Measurements from ENCODE around the gene LEFTY2.

DNA sequence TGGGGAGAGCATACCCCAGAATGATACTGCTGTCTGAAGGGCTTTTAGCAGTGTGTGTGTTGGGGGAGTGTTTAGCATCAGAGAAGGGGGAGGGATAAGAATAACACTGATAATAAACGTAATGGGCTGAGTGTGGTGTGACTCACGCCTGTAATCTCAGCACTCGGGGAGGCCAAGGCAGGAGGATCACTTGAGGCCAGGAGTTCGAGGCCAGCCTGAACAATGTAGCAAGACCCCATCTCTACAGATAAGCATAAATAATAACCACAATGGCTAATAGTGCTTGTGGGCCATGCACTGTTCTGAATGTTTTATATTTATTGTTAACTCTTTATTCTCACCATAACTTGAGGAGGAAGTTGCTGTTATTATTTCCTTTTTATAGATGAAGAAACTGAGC, 2.6 kb upstream of the LEFTY2 start:
- TF ChIP-seq, protein P1, sequence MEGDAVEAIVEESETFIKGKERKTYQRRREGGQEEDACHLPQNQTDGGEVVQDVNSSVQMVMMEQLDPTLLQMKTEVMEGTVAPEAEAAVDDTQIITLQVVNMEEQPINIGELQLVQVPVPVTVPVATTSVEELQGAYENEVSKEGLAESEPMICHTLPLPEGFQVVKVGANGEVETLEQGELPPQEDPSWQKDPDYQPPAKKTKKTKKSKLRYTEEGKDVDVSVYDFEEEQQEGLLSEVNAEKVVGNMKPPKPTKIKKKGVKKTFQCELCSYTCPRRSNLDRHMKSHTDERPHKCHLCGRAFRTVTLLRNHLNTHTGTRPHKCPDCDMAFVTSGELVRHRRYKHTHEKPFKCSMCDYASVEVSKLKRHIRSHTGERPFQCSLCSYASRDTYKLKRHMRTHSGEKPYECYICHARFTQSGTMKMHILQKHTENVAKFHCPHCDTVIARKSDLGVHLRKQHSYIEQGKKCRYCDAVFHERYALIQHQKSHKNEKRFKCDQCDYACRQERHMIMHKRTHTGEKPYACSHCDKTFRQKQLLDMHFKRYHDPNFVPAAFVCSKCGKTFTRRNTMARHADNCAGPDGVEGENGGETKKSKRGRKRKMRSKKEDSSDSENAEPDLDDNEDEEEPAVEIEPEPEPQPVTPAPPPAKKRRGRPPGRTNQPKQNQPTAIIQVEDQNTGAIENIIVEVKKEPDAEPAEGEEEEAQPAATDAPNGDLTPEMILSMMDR (IDR thresholded peaks at IDR 0.05; ENCODE audit: insufficient read depth, low read length): no peak
- TF ChIP-seq, protein P2, sequence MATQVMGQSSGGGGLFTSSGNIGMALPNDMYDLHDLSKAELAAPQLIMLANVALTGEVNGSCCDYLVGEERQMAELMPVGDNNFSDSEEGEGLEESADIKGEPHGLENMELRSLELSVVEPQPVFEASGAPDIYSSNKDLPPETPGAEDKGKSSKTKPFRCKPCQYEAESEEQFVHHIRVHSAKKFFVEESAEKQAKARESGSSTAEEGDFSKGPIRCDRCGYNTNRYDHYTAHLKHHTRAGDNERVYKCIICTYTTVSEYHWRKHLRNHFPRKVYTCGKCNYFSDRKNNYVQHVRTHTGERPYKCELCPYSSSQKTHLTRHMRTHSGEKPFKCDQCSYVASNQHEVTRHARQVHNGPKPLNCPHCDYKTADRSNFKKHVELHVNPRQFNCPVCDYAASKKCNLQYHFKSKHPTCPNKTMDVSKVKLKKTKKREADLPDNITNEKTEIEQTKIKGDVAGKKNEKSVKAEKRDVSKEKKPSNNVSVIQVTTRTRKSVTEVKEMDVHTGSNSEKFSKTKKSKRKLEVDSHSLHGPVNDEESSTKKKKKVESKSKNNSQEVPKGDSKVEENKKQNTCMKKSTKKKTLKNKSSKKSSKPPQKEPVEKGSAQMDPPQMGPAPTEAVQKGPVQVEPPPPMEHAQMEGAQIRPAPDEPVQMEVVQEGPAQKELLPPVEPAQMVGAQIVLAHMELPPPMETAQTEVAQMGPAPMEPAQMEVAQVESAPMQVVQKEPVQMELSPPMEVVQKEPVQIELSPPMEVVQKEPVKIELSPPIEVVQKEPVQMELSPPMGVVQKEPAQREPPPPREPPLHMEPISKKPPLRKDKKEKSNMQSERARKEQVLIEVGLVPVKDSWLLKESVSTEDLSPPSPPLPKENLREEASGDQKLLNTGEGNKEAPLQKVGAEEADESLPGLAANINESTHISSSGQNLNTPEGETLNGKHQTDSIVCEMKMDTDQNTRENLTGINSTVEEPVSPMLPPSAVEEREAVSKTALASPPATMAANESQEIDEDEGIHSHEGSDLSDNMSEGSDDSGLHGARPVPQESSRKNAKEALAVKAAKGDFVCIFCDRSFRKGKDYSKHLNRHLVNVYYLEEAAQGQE (IDR thresholded peaks at IDR 0.05; ENCODE audit: insufficient replicate concordance, low read depth): no peak
- TF ChIP-seq POLR2AphosphoS5 (IDR thresholded peaks at IDR 0.05; ENCODE audit: low read depth): no peak
- no peak for TF ChIP-seq SPI1 (IDR thresholded peaks at IDR 0.05; ENCODE audit: borderline replicate concordance, low read depth)
- TF ChIP-seq GABPA (IDR thresholded peaks at IDR 0.05; ENCODE audit: low read depth): no peak
